GM21515 (cell line): ENCODE data around the gene HOXC5.
"Not testable (repeated sequence)": the region's sequence is repeated elsewhere in the genome, so short reads cannot be mapped to it uniquely, and the experiment has no call there.

Source experiments
- ATAC-seq: cut with Tn5 transposase; IDR thresholded peaks from one replicate; pipeline ENCODE4 v1.9.1; 2021; ENCODE audit not compliant: unreplicated experiment

Gene HOXC5

DNA sequence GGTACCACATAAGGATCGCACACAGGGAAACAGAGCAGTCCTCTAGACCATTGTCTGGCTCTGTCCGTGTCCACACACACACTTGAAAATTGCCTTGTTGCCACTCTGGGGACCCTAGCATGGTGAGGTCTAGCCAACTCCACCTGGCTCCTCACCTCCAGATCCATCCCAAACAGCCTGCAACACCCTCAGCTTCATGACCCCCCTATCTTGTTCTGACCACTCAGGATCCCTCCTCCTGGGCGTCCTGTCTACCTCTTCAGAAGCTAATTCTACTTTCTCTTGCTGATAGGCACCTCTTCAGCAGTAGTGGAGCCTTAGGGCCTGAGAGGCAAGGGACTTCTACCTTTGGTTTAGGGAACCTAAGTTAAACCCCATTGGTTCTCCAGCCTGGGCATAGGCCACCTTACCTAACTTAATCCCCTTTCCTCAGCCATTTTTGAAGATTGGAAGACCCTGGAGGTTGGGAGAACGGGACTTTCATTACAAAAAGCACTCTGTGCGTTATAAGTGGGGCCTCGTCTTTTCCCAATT lies 697 bp upstream of the HOXC5 start:
- ATAC-seq, result no peak

DNA sequence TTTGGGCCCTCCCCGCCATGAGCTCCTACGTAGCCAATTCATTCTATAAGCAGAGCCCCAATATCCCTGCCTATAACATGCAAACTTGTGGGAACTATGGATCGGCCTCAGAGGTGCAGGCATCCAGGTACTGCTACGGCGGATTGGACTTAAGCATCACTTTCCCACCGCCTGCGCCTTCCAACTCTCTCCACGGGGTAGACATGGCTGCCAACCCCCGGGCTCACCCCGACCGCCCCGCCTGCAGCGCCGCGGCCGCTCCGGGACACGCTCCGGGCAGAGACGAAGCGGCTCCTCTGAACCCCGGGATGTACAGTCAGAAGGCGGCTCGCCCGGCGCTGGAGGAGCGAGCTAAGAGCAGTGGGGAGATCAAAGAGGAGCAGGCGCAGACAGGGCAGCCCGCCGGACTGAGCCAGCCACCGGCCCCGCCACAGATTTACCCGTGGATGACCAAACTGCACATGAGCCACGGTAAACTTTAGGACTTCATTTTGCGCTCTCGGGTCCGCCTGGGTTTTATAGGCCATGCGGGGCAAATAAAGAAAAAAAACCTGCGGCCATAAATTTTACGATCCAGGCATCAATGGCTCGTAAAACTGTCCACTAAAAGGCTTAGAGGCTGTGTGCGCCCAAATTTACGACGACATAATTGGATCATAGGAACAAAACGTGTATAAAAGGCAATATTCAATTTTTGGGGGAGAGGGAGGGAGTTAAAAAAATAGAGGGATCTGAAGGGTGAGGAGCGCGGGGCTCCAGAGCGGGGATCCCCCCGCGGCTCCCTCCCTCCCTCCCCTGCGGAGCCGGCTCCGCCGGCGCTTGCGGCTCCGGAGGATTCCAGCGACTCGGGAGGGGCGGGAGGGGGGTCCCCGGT lies 493 bp downstream of the HOXC5 start:
- no peak for ATAC-seq

GRCh38 chr12:54033980-54034784 lies 1.3 kb downstream of the HOXC5 start:
- no peak for ATAC-seq

DNA sequence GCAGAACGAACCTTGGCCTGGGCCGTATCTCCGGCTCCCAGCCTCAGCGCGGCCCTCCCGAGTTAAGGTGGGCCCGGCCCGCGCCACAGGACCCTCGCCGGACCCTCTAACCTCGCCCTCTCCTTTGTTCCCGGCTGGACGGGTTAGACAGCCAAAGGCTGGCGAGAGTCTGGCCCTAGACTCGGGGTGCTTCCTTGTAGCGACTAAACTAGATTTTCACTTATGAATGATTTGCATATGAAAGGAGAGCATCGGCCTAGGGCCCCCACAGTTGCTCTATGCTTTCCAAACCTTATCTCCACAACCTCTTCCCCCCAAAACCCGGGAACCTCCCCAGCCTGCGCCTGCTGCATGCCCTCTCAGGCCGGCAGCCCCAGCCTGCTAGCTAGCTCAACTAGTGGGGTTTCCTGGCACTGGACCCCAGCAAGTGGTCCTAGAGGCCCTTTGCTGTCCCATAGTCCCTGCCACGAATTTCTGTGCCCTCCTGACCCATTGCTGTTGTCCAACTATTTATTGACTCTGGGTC lies 2.0 kb downstream of the HOXC5 start:
- no peak for ATAC-seq

DNA sequence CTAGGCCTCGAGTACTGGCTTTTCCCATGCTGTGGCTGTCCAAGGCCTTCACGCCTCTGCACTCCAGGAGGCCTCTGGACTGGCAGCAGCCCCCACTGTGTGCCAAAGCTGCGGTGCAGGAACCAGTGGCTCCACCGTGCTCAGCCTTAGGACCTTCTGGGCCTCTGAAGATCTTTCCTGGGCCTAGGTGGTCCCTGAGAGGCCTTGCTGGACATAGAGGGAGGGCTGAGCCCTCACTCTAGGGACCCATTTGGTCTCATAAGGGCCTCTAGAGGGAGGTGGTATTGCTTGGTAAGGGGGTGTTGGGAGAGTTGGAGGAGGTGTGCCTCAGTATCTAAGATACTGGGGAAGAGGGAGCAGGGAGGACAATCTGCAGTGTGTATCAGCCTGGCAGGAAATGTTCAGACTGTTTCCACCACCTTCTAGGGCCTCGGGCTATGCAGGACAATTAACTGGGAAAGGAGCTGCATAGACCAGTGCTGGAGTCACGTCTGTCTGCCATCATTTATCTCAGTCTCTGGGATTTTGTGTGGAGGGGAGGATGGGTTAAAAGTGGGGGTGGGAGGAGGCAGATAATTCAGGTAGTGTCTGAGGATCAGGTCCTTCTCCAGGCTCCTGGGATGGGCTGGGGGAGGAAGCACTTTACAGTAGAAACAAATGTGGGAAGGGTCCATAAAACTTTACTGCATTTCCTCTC lies 2.9 kb downstream of the HOXC5 start:
- ATAC-seq, result no peak

DNA sequence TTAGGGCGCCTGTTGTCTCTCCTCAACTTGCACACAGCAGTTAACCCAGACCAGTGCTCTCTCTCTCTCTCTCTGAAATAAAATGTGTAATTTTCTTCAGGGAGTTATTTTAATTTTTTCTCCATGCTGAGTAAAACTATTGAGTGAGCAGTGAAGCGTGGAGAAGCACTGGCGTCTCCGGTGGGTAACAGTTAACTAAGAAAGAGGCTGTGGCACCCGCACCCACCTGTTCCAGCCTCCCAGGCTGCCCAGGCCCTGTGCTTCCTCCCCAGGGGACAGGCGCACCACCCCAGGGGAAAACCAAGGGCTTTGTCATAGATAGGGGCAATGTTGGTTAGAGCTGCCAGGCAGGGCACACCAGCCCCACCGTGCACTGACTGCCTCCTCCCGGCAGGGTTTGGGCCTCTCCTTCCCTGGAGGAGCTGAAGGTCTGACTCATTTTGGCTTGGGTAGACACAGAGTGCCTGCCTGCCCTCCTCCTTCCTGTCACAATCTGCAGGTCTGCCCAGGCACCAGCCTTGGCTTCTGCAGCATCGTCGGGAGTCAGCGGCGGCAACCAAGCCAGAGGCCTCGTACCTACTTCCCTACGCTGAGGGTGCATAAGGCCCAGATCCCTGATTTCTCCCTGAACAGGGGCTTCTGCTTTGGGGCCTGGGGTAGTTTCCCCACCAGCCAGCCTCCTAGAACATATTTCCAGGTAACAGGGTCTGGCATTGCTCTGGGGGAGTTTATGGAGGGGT lies 3.9 kb downstream of the HOXC5 start:
- no peak for ATAC-seq

GRCh38 chr12:54037360-54038283 lies 4.8 kb downstream of the HOXC5 start:
- ATAC-seq, result no peak

- no peak for ATAC-seq
Measured at GRCh38 chr12:54038284-54038870, 5.5 kb downstream of the HOXC5 start.

GRCh38 chr12:54038871-54039414 lies 6.1 kb downstream of the HOXC5 start:
- no peak for ATAC-seq

- ATAC-seq, result no peak
Measured at GRCh38 chr12:54039417-54040147, 6.7 kb downstream of the HOXC5 start.

- ATAC-seq, result no peak
Measured at GRCh38 chr12:54040148-54040494, 7.3 kb downstream of the HOXC5 start.

GRCh38 chr12:54040648-54041047 lies 7.8 kb downstream of the HOXC5 start:
- ATAC-seq, result no peak

GRCh38 chr12:54041097-54041690 lies 8.3 kb downstream of the HOXC5 start:
- ATAC-seq, result no peak

GRCh38 chr12:54042033-54042432 lies 9.2 kb downstream of the HOXC5 start:
- ATAC-seq, result not testable (repeated sequence)

DNA sequence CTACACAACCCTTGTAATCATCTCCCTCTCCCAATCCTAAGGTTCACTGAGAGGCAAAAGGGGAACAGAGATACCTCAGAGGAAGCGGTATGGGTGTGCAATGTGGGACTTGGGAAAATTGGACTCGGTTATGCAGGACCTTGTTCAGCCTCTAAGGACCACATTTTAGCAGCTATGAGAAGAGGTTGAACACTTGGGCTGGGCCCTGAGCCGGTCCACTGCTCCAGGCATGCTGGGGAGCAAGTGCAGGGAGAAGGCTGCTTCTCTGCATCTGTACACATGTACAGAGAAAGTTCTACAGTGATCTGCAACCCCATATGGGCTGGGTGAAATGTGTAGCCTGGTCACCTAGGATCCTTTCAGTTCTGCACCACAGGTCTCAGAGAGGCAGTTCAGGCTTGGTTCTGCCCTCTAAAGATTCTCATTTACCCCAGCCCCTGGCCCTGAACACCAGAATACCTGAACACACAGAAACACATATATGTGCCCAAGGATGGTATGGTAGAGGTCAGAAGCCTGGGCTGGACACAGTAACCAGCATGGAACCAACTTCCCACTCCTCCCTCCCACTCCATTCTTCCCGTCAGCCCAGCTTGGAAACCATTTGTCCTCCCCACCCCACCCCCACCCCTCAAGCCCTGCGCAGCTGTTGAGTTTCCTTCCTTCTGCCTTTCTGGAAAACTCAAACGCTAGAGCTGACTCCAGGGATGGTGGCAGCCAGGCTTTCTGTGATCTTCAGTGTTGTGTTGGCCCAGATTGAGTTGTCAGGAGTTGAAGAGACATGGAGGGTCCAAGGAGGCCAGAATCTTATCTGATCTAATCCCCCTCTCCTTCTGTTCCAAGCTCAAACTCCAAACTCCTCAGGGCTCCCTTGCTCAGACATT lies 10.4 kb downstream of the HOXC5 start:
- no peak for ATAC-seq

DNA sequence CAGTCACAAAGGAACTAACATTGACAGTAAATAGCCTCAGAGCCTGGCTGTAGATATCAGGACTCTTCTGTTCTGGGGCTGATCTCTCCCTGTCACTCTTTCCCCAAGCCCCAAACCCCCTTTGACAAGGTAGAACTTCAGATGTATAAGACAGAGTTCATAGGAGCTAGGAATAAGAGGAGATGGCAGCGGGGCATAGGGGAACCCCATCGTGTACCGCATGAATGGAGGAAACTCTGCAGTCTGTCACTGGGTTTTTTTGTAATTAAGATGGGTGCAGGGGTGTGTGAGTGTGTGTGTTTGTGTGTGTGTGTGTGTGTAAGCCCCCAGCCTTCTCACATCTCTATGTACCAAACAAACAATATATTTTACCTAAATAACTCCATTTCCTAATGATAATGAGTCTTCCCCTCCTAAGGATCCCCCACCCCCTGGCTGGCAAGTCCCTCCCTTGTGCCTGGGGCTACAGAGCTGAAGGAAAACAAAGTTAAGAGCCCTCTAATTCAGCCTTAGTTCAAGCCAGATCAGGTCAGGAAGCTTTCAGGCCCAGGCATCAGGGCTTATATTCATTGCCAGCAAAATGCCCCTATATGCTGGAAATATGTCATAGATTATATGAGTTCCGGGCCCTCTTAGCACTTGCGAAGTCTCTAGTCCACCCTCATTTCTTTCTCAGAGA lies 11.7 kb downstream of the HOXC5 start:
- no peak for ATAC-seq
